Activated CD4-positive, alpha-beta T cell treated with anti-CD3 and anti-CD28 coated beads, Interleukin-2, amount 10 ng/mL, durations not matched to agents 7 days and 5 days (primary cell): ENCODE measurements around the gene MYRF. TPM values are rescaled to one million over a fixed set of nuclear protein-coding genes. Genes with fewer than 3 reads are reported as not detected.

Experiments
- CTCF ChIA-PET: fragments of 350-600 bp; sonication (Branson Sonifier 250); formaldehyde crosslinking; loops from one replicate; lab custom pipeline; 2021; ENCODE audit warnings: antibody characterized with exemption; lab: Charles Lee
- POLR2A ChIA-PET: fragments of 350-600 bp; sonication (Branson Sonifier 250); formaldehyde crosslinking; loops from one replicate; lab custom pipeline; 2021; ENCODE audit warnings: antibody characterized with exemption; lab: Charles Lee
- DNase-seq: peaks from one replicate; pipeline ENCODE4 v3.0.0-alpha.2; 2020
- H3K27ac Mint-ChIP-seq: one replicate; pipeline ENCODE4 v1.8.0; 2021; ENCODE audit warnings: mild to moderate bottlenecking, moderate library complexity, mixed read lengths
- H3K27me3 Mint-ChIP-seq: one replicate; pipeline ENCODE4 v1.8.0; 2021; ENCODE audit warnings: mixed read lengths
- H3K36me3 Mint-ChIP-seq: one replicate; pipeline ENCODE4 v1.8.0; 2021; ENCODE audit warnings: low read depth, mixed read lengths
- H3K4me1 Mint-ChIP-seq: one replicate; pipeline ENCODE4 v1.8.0; 2021; ENCODE audit warnings: mixed read lengths
- H3K4me3 Mint-ChIP-seq: one replicate; pipeline ENCODE4 v1.8.0; 2021; ENCODE audit warnings: mild to moderate bottlenecking, moderate library complexity, mixed read lengths
- H3K9me3 Mint-ChIP-seq: one replicate; pipeline ENCODE4 v1.8.0; 2021; ENCODE audit warnings: mixed read lengths
- total RNA-seq, 2 experiments: library from RNA; stranded (reverse); gene quantifications; one replicate each; pipeline ENCODE4 v1.2.3, GENCODE V29; 2021

The MYRF gene
- total RNA-seq, 2 experiments from 2014 or later: 1.1 to 1.2 TPM

- CTCF ChIA-PET: interaction anchor here (4.6 kb wide), 1 partner anchor 20 kb away, joined by 20 read pairs; no protein-coding TSS in a partner anchor
Observed at GRCh38 chr11:61713464-61713863, 39.0 kb upstream of the MYRF start.

GRCh38 chr11:61713906-61714305 lies 38.5 kb upstream of the MYRF start:
- no peaks in the 10 kb centered on the region for H3K36me3 Mint-ChIP-seq
- DNase-seq: no peak
- ChIA-PET CTCF (interaction anchor here (4.6 kb wide), 1 partner anchor 20 kb away, joined by 20 read pairs; no protein-coding TSS in a partner anchor), POLR2A (no interaction called here)
- H3K27ac Mint-ChIP-seq: no peak overlapping the region
- no peaks in the 10 kb centered on the region for H3K27me3 Mint-ChIP-seq
- H3K4me3 Mint-ChIP-seq: no peak overlapping the region
- no peaks in the 10 kb centered on the region for H3K9me3 Mint-ChIP-seq
- no peaks in the 10 kb centered on the region for H3K4me1 Mint-ChIP-seq

More at GRCh38 chr11:61713464-61713863, 39.0 kb upstream of the MYRF start:
- DNase-seq: no peak
- H3K27ac Mint-ChIP-seq: no peak overlapping the region
- H3K4me3 Mint-ChIP-seq: no peak overlapping the region
- no peaks in the 10 kb centered on the region for H3K27me3 Mint-ChIP-seq
- H3K9me3 Mint-ChIP-seq: no peaks in the 10 kb centered on the region
- H3K4me1 Mint-ChIP-seq: no peaks in the 10 kb centered on the region
- POLR2A ChIA-PET: no interaction called here
- no peaks in the 10 kb centered on the region for H3K36me3 Mint-ChIP-seq

DNA sequence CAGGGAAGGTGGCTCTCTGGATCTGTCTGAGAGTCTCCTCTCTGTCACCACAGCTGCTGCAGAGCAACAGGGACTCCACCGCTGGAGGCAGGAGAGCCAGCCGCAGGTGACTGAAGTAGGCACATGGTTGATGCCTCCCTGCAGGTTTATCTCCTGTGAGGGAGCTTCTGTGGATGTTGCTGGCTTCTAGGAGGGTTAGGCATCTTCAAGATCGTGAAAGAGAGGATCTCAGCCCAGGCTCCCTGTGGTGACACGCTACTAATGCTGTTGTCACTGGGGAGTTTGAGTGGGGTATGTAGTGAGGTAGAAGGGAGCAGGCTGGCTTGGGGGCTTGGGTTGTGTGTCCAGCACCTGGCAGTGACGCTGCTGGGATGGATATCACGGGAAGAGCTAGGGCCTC lies 38.1 kb upstream of the MYRF start:
- H3K36me3 Mint-ChIP-seq: no peaks in the 10 kb centered on the region
- no peak overlapping the region for H3K27ac Mint-ChIP-seq
- CTCF ChIA-PET: no interaction called here
- POLR2A ChIA-PET: no interaction called here
- no peaks in the 10 kb centered on the region for H3K4me1 Mint-ChIP-seq
- no peaks in the 10 kb centered on the region for H3K27me3 Mint-ChIP-seq
- no peaks in the 10 kb centered on the region for H3K9me3 Mint-ChIP-seq
- H3K4me3 Mint-ChIP-seq: no peak overlapping the region
- DNase-seq: no peak

GRCh38 chr11:61714916-61715315 lies 37.5 kb upstream of the MYRF start:
- H3K4me1 Mint-ChIP-seq: no peaks in the 10 kb centered on the region
- ChIA-PET POLR2A (no interaction called here), CTCF (interaction anchor here (1.3 kb wide), 1 partner anchor 17 kb away, joined by 3 read pairs; no protein-coding TSS in a partner anchor)
- H3K9me3 Mint-ChIP-seq: no peaks in the 10 kb centered on the region
- DNase-seq: no peak
- H3K27me3 Mint-ChIP-seq: no peaks in the 10 kb centered on the region
- H3K27ac Mint-ChIP-seq: no peak overlapping the region
- no peaks in the 10 kb centered on the region for H3K36me3 Mint-ChIP-seq
- H3K4me3 Mint-ChIP-seq: no peak overlapping the region

DNA sequence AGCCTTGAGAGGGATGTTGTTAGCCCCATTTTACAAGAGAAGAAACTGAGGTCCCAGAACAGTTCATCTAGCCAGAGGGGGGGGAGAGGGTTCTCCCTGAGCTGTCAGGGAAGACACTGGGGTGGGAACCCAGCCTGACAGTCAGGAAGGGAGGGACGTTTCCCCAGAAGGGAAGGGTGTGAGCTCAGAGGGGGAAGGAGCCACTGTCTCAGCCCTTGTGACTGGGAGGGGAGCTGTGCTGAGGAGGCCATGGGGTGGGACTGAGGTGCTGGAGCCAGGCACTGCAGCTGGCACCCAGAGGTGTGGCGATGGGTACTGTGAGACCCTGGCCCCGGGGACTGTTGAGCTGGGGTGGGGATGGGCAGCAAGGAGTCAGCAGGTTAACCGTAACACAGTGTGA lies 36.6 kb upstream of the MYRF start:
- Mint-ChIP-seq H3K4me1 (no peaks in the 10 kb centered on the region), H3K27me3 (no peaks in the 10 kb centered on the region), H3K4me3 (no peak overlapping the region), H3K27ac (no peak overlapping the region), H3K9me3 (no peaks in the 10 kb centered on the region), H3K36me3 (no peaks in the 10 kb centered on the region)
- POLR2A ChIA-PET: no interaction called here
- no peak for DNase-seq
- CTCF ChIA-PET: interaction anchor here (0.6 to 1.3 kb wide), 3 partner anchors 17 to 75 kb away, joined by 3 to 4 read pairs (median 3); no protein-coding TSS in a partner anchor

GRCh38 chr11:61716478-61717285 lies 35.8 kb upstream of the MYRF start:
- Mint-ChIP-seq H3K9me3 (no peaks in the 10 kb centered on the region), H3K36me3 (no peaks in the 10 kb centered on the region), H3K27me3 (no peaks in the 10 kb centered on the region), H3K4me1 (no peaks in the 10 kb centered on the region), H3K27ac (no peak overlapping the region), H3K4me3 (no peak overlapping the region)
- DNase-seq: no peak
- ChIA-PET POLR2A (no interaction called here), CTCF (interaction anchor here (1.3 kb wide), 1 partner anchor 17 kb away, joined by 4 read pairs; no protein-coding TSS in a partner anchor)

DNA sequence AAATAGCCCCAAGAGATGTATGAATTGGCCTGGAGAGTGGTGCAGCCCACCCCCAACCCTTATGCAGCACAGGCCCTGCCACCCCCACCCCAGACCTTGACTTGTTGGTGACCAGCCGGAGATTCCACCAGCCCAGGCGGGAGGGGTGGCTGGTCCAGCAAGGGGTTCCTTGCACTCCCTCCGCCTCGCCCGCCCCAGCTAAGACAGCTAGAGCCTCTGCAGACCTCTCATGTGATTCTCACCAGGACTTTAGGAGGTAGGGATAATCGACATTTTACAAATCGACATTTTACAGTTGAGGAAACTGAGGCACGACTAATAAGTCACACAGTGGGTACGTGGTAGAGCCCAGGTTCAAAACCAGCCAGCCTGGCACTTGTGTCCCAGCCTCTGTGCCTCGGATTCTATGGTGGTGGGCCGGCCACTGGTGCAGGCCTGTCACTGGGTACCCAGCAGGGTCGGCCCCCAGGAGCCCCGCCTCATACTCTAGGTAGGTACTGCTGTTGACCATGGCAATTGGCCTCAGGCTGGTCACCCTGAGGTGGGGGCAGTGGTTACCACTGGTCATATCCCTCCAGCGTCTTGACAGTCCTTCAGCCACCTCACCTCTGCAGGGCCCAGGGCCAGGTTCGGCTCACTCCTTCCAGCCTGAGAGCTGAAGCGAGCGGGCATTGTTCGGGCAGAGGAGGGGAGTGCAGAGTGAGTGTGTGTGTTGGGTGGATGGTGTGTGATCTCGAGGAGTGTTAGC lies 35.0 kb upstream of the MYRF start:
- Mint-ChIP-seq H3K4me3 (no peak overlapping the region), H3K27ac (no peak overlapping the region), H3K36me3 (no peaks in the 10 kb centered on the region), H3K9me3 (no peaks in the 10 kb centered on the region), H3K4me1 (no peaks in the 10 kb centered on the region), H3K27me3 (no peaks in the 10 kb centered on the region)
- DNase-seq: no peak
- ChIA-PET CTCF (interaction anchor here (2.2 kb wide), 1 partner anchor 16 kb away, joined by 11 read pairs; no protein-coding TSS in a partner anchor), POLR2A (no interaction called here)

DNA sequence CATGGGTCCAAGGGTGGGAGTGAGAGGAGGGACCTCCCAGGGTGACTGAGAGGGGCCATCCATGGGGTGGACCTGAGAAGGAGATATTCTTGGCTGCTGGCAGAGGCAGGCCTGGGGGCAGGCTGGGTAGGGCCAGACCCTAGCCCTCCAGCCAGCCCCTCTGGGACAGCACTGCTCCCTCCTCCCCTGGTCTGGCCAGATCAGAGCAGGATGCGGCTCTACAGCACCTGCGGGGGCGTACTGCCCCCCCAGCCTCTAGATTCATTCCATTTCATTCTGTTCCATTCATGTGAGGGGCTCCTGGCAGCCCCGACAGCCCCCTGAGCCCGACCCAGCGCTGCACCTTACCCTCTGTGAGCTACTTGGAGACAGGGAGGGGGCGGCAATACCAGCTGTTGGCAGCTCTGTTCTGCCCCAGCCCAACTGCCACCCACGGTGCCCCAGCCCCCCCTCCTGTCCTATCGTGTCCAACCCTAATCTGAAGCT lies 34.3 kb upstream of the MYRF start:
- Mint-ChIP-seq H3K27ac (no peak overlapping the region), H3K4me3 (no peak overlapping the region), H3K9me3 (no peaks in the 10 kb centered on the region), H3K27me3 (no peaks in the 10 kb centered on the region), H3K36me3 (no peaks in the 10 kb centered on the region), H3K4me1 (no peaks in the 10 kb centered on the region)
- ChIA-PET POLR2A (no interaction called here), CTCF (interaction anchor here (0.7 to 2.3 kb wide), 4 partner anchors 9 to 34 kb away, joined by 3 to 11 read pairs (median 7); no protein-coding TSS in a partner anchor)
- no peak for DNase-seq

- CTCF ChIA-PET: interaction anchor here (0.5 to 2.3 kb wide), 6 partner anchors 10 to 1526 kb away, joined by 3 to 11 read pairs (median 5); no protein-coding TSS in a partner anchor
- POLR2A ChIA-PET: no interaction called here
- Mint-ChIP-seq H3K27ac (no peak overlapping the region), H3K4me1 (no peaks in the 10 kb centered on the region), H3K4me3 (no peak overlapping the region), H3K36me3 (no peaks in the 10 kb centered on the region), H3K9me3 (no peaks in the 10 kb centered on the region), H3K27me3 (no peaks in the 10 kb centered on the region)
- no peak for DNase-seq
Observed at GRCh38 chr11:61718621-61719302, 33.7 kb upstream of the MYRF start.

DNA sequence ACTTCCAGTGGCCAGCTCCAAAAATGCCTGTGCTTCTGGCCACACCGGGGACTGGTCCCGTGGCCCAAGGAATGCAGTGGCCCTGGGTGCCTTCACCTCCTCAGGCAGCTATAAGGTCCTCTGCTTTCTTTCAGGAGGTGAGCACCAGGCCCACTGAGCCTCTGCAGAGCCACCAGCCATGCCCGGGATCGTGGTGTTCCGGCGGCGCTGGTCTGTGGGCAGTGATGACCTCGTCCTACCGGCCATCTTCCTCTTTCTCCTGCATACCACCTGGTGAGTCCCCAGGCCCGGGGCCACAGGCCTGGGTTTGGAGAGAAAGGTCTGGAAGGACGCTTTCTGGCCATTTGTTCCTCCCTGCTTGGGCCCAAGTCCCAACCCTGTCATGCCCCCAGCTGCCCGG lies 32.5 kb upstream of the MYRF start:
- H3K4me1 Mint-ChIP-seq: no peaks in the 10 kb centered on the region
- ChIA-PET POLR2A (no interaction called here), CTCF (interaction anchor here (0.9 to 2.3 kb wide), 3 partner anchors 11 to 362 kb away, joined by 3 to 11 read pairs (median 10); no protein-coding TSS in a partner anchor)
- H3K27me3 Mint-ChIP-seq: no peaks in the 10 kb centered on the region
- no peaks in the 10 kb centered on the region for H3K36me3 Mint-ChIP-seq
- no peak overlapping the region for H3K27ac Mint-ChIP-seq
- no peak for DNase-seq
- no peak overlapping the region for H3K4me3 Mint-ChIP-seq
- no peaks in the 10 kb centered on the region for H3K9me3 Mint-ChIP-seq

GRCh38 chr11:61720597-61720996 lies 31.8 kb upstream of the MYRF start:
- CTCF ChIA-PET: interaction anchor here (0.9 to 1.6 kb wide), 2 partner anchors 40 to 361 kb away, joined by 3 read pairs; no protein-coding TSS in a partner anchor
- no peaks in the 10 kb centered on the region for H3K9me3 Mint-ChIP-seq

GRCh38 chr11:61724437-61724836 lies 28.0 kb upstream of the MYRF start:
- Mint-ChIP-seq H3K27ac (no peak overlapping the region), H3K9me3 (no peaks in the 10 kb centered on the region), H3K4me3 (no peak overlapping the region), H3K36me3 (no peaks in the 10 kb centered on the region), H3K27me3 (no peaks in the 10 kb centered on the region), H3K4me1 (no peaks in the 10 kb centered on the region)
- POLR2A ChIA-PET: no interaction called here
- CTCF ChIA-PET: interaction anchor here (2.6 kb wide), 1 partner anchor 9 kb away, joined by 16 read pairs; no protein-coding TSS in a partner anchor
- no peak for DNase-seq

More at GRCh38 chr11:61720597-61720996, 31.8 kb upstream of the MYRF start:
- H3K36me3 Mint-ChIP-seq: no peaks in the 10 kb centered on the region
- no peaks in the 10 kb centered on the region for H3K27me3 Mint-ChIP-seq
- no peaks in the 10 kb centered on the region for H3K4me1 Mint-ChIP-seq
- no peak overlapping the region for H3K27ac Mint-ChIP-seq
- no peak overlapping the region for H3K4me3 Mint-ChIP-seq
- POLR2A ChIA-PET: no interaction called here
- DNase-seq: no peak
